Measurements from ENCODE around the gene CFB. TPM values are rescaled to one million over a fixed set of nuclear protein-coding genes. Genes with fewer than 3 reads are reported as not detected.
"Not testable (repeated sequence)": the region's sequence is repeated elsewhere in the genome, so short reads cannot be mapped to it uniquely, and the experiment has no call there.

The CFB gene
- total RNA-seq, 1 experiment from 2014 or later, result 0.58 TPM

DNA sequence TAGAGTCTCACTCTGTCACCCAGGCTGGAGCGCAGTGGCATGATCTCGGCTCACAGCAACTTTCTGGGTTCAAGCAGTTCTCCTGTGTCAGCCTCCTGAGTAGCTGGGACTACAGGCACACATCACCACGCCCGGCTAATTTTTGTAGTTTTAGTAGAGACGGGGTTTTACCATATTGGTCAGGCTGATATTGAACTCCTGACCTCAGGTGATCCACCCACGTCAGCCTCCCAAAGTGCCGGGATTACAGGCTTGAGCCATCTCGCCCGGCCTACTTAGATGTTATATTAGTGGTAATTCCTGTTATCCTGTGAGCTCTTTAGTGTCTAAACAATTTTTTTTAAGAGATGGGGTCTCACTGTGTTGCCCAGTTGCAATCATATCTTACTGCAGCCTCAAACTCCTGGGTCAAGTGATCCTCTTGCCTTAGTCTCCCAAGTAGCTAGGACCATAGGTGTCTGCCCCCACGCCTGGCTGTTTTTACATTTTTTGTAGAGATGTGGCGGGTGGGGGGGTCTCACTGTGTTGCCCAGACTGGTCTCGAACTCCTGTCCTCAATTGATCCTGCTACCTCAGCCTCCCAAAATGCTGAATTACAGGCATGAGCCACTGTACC lies 32.0 kb downstream of the CFB start:
- no peak for DNase-seq (ENCODE audit: low read depth in 1 of 2, low spot score in 2 of 2)
- H3K9me3 ChIP-seq (replicated peaks), result no peaks in the 10 kb centered on the region
- no peaks in the 10 kb centered on the region for H3K27me3 ChIP-seq (replicated peaks)
- peaks cover 6% of the 10 kb centered on the region; the same call in 1 of the 2 replicates for H3K4me1 ChIP-seq (replicated peaks)
- peaks cover 12% of the 10 kb centered on the region for H3K36me3 ChIP-seq
- H3K4me3 ChIP-seq, result no peak overlapping the region
- H3K27ac ChIP-seq, result no peak overlapping the region

DNA sequence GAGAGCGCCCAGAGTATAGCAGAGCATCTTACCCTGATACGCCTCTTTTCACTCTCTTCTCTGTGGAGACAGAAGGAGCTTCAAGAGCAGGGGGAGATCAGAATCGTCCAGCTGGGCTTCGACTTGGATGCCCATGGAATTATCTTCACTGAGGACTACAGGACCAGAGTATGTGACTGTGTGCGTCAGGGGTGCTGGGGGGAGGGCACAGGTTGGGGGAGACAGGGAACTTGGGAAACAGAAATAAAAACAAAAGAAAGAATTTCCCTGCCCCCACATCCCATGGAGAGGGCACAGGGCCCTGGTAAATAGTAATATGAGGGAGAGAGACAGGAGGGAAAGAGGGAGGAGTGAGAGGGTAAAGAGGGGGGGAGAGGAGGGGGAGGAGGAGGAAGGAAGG lies 32.9 kb downstream of the CFB start:
- H3K36me3 ChIP-seq, result peaks cover 12% of the 10 kb centered on the region
- no peaks in the 10 kb centered on the region for H3K4me1 ChIP-seq (replicated peaks)
- no peak overlapping the region for H3K27ac ChIP-seq
- H3K9me3 ChIP-seq (replicated peaks), result no peaks in the 10 kb centered on the region
- H3K4me3 ChIP-seq, result no peak overlapping the region
- H3K27me3 ChIP-seq (replicated peaks), result no peaks in the 10 kb centered on the region
- no peak for DNase-seq (ENCODE audit: low read depth in 1 of 2, low spot score in 2 of 2)

DNA sequence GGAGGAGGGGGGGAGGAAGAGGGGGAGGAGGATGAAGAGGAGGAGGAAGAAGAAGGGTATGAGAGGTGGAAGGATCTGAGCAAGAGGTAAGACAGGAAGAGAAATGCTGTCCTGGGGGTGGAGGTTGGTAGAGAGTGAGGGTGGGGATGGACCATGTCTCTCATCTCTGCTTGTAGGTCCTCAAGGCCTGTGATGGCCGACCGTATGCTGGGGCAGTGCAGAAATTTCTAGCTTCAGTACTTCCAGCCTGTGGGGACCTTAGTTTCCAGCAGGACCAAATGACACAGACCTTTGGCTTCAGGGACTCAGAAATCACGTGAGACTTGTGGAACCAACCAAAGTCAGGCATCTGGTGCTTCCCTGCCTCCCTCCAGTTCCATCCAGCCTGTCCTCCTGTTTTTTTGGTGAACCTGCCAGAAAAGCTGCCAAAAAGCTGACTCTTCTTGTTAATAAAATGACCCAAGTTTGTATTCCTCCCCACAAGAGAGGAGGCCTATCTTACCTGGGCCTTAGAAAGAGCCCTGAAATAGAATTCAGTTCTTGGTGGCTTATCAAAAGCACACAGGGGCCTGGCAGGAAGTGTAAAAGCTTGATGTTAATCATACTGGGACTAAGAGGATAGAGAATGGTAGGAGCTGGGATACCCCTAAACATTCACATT lies 33.5 kb downstream of the CFB start:
- no peaks in the 10 kb centered on the region for H3K4me1 ChIP-seq (replicated peaks)
- H3K4me3 ChIP-seq, result no peak overlapping the region
- peaks cover 10% of the 10 kb centered on the region for H3K36me3 ChIP-seq
- H3K27ac ChIP-seq, result no peak overlapping the region
- DNase-seq (ENCODE audit: low read depth in 1 of 2, low spot score in 2 of 2), result no peak
- no peaks in the 10 kb centered on the region for H3K9me3 ChIP-seq (replicated peaks)
- no peaks in the 10 kb centered on the region for H3K27me3 ChIP-seq (replicated peaks)

DNA sequence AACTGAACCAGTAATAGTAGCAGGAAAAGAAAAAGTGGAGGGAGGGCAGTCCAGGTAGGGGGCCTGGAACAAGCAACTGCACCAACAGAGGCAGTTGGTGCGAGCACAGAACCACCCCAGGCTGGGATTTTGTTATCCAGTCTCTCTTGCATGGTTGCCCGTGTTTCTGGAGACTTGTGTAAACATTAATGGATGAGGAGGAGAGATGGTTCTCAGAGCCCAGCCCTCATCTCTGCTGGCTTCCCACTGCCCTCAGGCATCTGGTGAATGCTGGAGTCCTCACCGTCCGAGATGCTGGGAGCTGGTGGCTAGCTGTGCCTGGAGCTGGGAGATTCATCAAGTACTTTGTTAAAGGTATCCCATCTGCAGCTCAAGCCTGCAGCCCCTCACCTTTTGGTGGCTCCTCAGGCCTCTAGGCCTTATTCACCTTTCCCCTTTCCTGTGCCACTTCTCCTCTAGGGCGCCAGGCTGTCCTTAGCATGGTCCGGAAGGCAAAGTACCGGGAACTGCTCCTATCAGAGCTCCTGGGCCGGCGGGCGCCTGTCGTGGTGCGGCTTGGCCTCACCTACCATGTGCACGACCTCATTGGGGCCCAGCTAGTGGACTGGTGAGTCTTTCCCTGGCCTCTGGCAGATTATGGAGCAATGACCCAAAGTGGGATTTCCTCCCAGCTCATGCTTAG lies 34.4 kb downstream of the CFB start:
- H3K4me1 ChIP-seq (replicated peaks); H3K27me3 ChIP-seq (replicated peaks); H3K36me3 ChIP-seq; H3K9me3 ChIP-seq (replicated peaks); H3K4me3 ChIP-seq; H3K27ac ChIP-seq; DNase-seq (ENCODE audit: low read depth in 1 of 2, low spot score in 2 of 2): not testable (repeated sequence)

- not testable (repeated sequence) for H3K27ac ChIP-seq; H3K27me3 ChIP-seq (replicated peaks); DNase-seq (ENCODE audit: low read depth in 1 of 2, low spot score in 2 of 2); H3K4me3 ChIP-seq; H3K4me1 ChIP-seq (replicated peaks); H3K9me3 ChIP-seq (replicated peaks); H3K36me3 ChIP-seq
These were observed 35.1 kb downstream of the CFB start for GRCh38 chr6:31980998-31981397.

DNA sequence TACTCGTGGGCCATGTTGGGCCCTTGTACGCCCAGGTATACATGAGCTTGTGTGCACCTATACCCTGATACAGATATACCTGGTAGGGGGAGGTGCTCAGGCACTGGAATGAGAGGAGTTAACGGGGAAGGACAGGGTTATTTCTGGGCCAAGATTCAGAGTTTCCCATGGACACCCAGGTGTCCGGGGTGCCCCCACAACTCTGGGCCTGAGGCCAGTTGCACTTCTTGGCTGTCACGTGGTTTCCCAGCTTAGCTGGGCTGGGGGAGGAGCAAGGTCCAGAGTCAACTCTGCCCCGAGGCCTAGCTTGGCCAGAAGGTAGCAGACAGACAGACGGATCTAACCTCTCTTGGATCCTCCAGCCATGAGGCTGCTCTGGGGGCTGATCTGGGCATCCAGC lies 35.8 kb downstream of the CFB start, which contains the start of gene C4A:
TSS of gene C4A (plus strand) at position 314 of the 400 bp plus-strand sequence. CDS start at position 365, 51 bp downstream.
- H3K9me3 ChIP-seq (replicated peaks); H3K27ac ChIP-seq; H3K36me3 ChIP-seq; H3K4me3 ChIP-seq; H3K4me1 ChIP-seq (replicated peaks); DNase-seq (ENCODE audit: low read depth in 1 of 2, low spot score in 2 of 2); H3K27me3 ChIP-seq (replicated peaks): not testable (repeated sequence)

GRCh38 chr6:31989363-31989762 lies 43.5 kb downstream of the CFB start:
- DNase-seq (ENCODE audit: low read depth in 1 of 2, low spot score in 2 of 2); H3K36me3 ChIP-seq; H3K27me3 ChIP-seq (replicated peaks); H3K4me1 ChIP-seq (replicated peaks); H3K9me3 ChIP-seq (replicated peaks); H3K4me3 ChIP-seq; H3K27ac ChIP-seq: not testable (repeated sequence)

GRCh38 chr6:31994421-31994820 lies 48.5 kb downstream of the CFB start:
- not testable (repeated sequence) for H3K27ac ChIP-seq; H3K9me3 ChIP-seq (replicated peaks); H3K4me1 ChIP-seq (replicated peaks); H3K4me3 ChIP-seq; H3K27me3 ChIP-seq (replicated peaks); H3K36me3 ChIP-seq
- DNase-seq (ENCODE audit: low read depth in 1 of 2, low spot score in 2 of 2), result peak in 1 of 2 experiments; percentile 40

DNA sequence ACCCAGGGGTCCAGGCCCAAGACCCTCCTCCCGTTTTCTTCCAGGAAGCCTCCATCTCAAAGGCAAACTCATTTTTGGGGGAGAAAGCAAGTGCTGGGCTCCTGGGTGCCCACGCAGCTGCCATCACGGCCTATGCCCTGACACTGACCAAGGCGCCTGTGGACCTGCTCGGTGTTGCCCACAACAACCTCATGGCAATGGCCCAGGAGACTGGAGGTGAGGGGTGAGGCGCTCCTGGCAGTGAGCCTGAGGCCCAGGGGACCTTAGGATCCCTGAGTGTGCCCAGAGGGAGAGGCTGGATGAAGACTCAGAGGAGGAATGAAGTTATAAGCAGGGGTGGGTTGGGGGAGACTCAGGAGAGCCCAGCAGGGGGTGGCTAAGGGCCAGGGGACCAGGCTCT lies 50.5 kb downstream of the CFB start:
- H3K36me3 ChIP-seq; H3K27me3 ChIP-seq (replicated peaks); H3K27ac ChIP-seq; H3K4me3 ChIP-seq; H3K9me3 ChIP-seq (replicated peaks); DNase-seq (ENCODE audit: low read depth in 1 of 2, low spot score in 2 of 2); H3K4me1 ChIP-seq (replicated peaks): not testable (repeated sequence)

Other genes starting within 250 kb of the CFB start
- 37.6 and 47.5 TPM in 2 replicates for gene ABHD16A, start 242.8 kb upstream of the CFB start, total RNA-seq (2014; rRNA removed; shearing (Covaris generic))
- not detected in 2 replicates for gene LY6G6F, start 239.2 kb upstream of the CFB start, total RNA-seq (2014; rRNA removed; shearing (Covaris generic))
- not detected in 2 replicates for gene LY6G6D, start 230.7 kb upstream of the CFB start, total RNA-seq (2014; rRNA removed; shearing (Covaris generic))
- not detected in 2 replicates for gene LY6G6C, start 224.3 kb upstream of the CFB start, total RNA-seq (2014; rRNA removed; shearing (Covaris generic))
- not detected in 2 replicates for gene MPIG6B, start 222.7 kb upstream of the CFB start, total RNA-seq (2014; rRNA removed; shearing (Covaris generic))
- 80.0 and 128 TPM in 2 replicates for gene DDAH2, start 216.8 kb upstream of the CFB start, total RNA-seq (2014; rRNA removed; shearing (Covaris generic))
- 1,071 and 1,205 TPM in 2 replicates for gene CLIC1, start 209.6 kb upstream of the CFB start, total RNA-seq (2014; rRNA removed; shearing (Covaris generic))
- gene MSH5, start 206.1 kb upstream of the CFB start, total RNA-seq (2014; rRNA removed; shearing (Covaris generic)), result 3.9 and 16.7 TPM in 2 replicates
- gene SAPCD1, start 183.4 kb upstream of the CFB start, total RNA-seq (2014; rRNA removed; shearing (Covaris generic)), result 1.4 TPM in 1 of 2 replicates, not detected in the other
- not detected in 2 replicates for gene VWA7, start 168.8 kb upstream of the CFB start, total RNA-seq (2014; rRNA removed; shearing (Covaris generic))
- gene VARS1, start 150.3 kb upstream of the CFB start, total RNA-seq (2014; rRNA removed; shearing (Covaris generic)), result 23.1 and 39.5 TPM in 2 replicates
- 72.6 and 89.4 TPM in 2 replicates for gene LSM2, start 139.1 kb upstream of the CFB start, total RNA-seq (2014; rRNA removed; shearing (Covaris generic))
- gene HSPA1L, start 130.8 kb upstream of the CFB start, total RNA-seq (2014; rRNA removed; shearing (Covaris generic)), result 0.78 and 0.87 TPM in 2 replicates
- gene HSPA1A, start 130.6 kb upstream of the CFB start, total RNA-seq (2014; rRNA removed; shearing (Covaris generic)), result 211 and 214 TPM in 2 replicates
- 218 and 257 TPM in 2 replicates for gene HSPA1B, start 118.4 kb upstream of the CFB start, total RNA-seq (2014; rRNA removed; shearing (Covaris generic))
- gene NEU1, start 83.3 kb upstream of the CFB start, total RNA-seq (2014; rRNA removed; shearing (Covaris generic)), result 38.1 and 38.6 TPM in 2 replicates
- not detected in 2 replicates for gene SLC44A4, start 67.1 kb upstream of the CFB start, total RNA-seq (2014; rRNA removed; shearing (Covaris generic))
- 33.8 and 40.4 TPM in 2 replicates for gene EHMT2, start 48.4 kb upstream of the CFB start, total RNA-seq (2014; rRNA removed; shearing (Covaris generic))
- 0.53 and 2.0 TPM in 2 replicates for gene ZBTB12, start 44.0 kb upstream of the CFB start, total RNA-seq (2014; rRNA removed; shearing (Covaris generic))
- gene C2, start 18.4 kb upstream of the CFB start, total RNA-seq (2014; rRNA removed; shearing (Covaris generic)), result 0.47 and 0.53 TPM in 2 replicates
- 69.4 and 134 TPM in 2 replicates for gene NELFE, start 12.9 kb downstream of the CFB start, total RNA-seq (2014; rRNA removed; shearing (Covaris generic))
- 34.5 and 35.5 TPM in 2 replicates for gene SKIC2, start 13.1 kb downstream of the CFB start, total RNA-seq (2014; rRNA removed; shearing (Covaris generic))
- gene DXO, start 26.0 kb downstream of the CFB start, total RNA-seq (2014; rRNA removed; shearing (Covaris generic)), result 13.1 and 17.4 TPM in 2 replicates
- 0.47 and 1.4 TPM in 2 replicates for gene C4A, start 36.0 kb downstream of the CFB start, total RNA-seq (2014; rRNA removed; shearing (Covaris generic))
- 0.28 and 1.5 TPM in 2 replicates for gene C4B, start 68.7 kb downstream of the CFB start, total RNA-seq (2014; rRNA removed; shearing (Covaris generic))
- gene CYP21A2, start 92.3 kb downstream of the CFB start, total RNA-seq (2014; rRNA removed; shearing (Covaris generic)), result not detected in 2 replicates
- 0.66 TPM in 1 of 2 replicates, not detected in the other for gene TNXB, start 163.2 kb downstream of the CFB start, total RNA-seq (2014; rRNA removed; shearing (Covaris generic))
- gene ATF6B, start 182.2 kb downstream of the CFB start, total RNA-seq (2014; rRNA removed; shearing (Covaris generic)), result 22.8 and 44.0 TPM in 2 replicates
- 5.7 and 10.5 TPM in 2 replicates for gene FKBPL, start 184.2 kb downstream of the CFB start, total RNA-seq (2014; rRNA removed; shearing (Covaris generic))
- gene PRRT1, start 205.8 kb downstream of the CFB start, total RNA-seq (2014; rRNA removed; shearing (Covaris generic)), result not detected in 2 replicates
- gene PPT2, start 208.0 kb downstream of the CFB start, total RNA-seq (2014; rRNA removed; shearing (Covaris generic)), result 10.3 and 38.2 TPM in 2 replicates
- gene EGFL8, start 218.5 kb downstream of the CFB start, total RNA-seq (2014; rRNA removed; shearing (Covaris generic)), result 0.19 and 3.1 TPM in 2 replicates
- gene AGPAT1, start 230.0 kb downstream of the CFB start, total RNA-seq (2014; rRNA removed; shearing (Covaris generic)), result 40.9 and 65.4 TPM in 2 replicates
- gene RNF5, start 232.3 kb downstream of the CFB start, total RNA-seq (2014; rRNA removed; shearing (Covaris generic)), result 63.6 and 67.6 TPM in 2 replicates
- 0.76 TPM in 1 of 2 replicates, not detected in the other for gene AGER, start 238.2 kb downstream of the CFB start, total RNA-seq (2014; rRNA removed; shearing (Covaris generic))
- gene PBX2, start 244.1 kb downstream of the CFB start, total RNA-seq (2014; rRNA removed; shearing (Covaris generic)), result 11.8 and 13.2 TPM in 2 replicates
- gene GPSM3, start 246.5 kb downstream of the CFB start, total RNA-seq (2014; rRNA removed; shearing (Covaris generic)), result 15.3 and 16.2 TPM in 2 replicates

All from SJSA1 (cell line).